H1 (cell line): Measurements from ENCODE around the gene SLC31A2. TPM values are rescaled to one million over a fixed set of nuclear protein-coding genes. Genes with fewer than 3 reads are reported as not detected.

Experiments used
- CTCF ChIA-PET: fragments of 300-600 bp; sonication (Branson Sonifier 250); formaldehyde crosslinking; loops from one replicate; lab custom pipeline; 2021; ENCODE audit not compliant: partially characterized antibody; lab: Charles Lee
- POLR2A ChIA-PET: fragments of 300-600 bp; sonication (Branson Sonifier 250); formaldehyde crosslinking; loops from one replicate; lab custom pipeline; 2021; ENCODE audit warnings: inconsistent platforms; ENCODE audit not compliant: partially characterized antibody; lab: Charles Lee
- DNase-seq, 2 experiments: peaks; one replicate each; pipeline versions ENCODE4 v3.0.0 to v3.0.0-alpha.2; 2010 to 2022; ENCODE audit warnings: low spot score in 2 of 2, low read depth in 1 of 2, mixed read lengths in 1 of 2
- FAIRE-seq: peaks from 2 replicates; lab custom pipeline; 2011; peaks lifted over from hg19 to GRCh38; lab: Jason Lieb, UNC
- H2AFZ ChIP-seq: 2 replicates; pipeline ENCODE4 v1.8.1; 2012; ENCODE audit warnings: low read length, inconsistent platforms
- H2AK5ac ChIP-seq: 2 replicates; pipeline ENCODE4 v1.6.1; 2013; ENCODE audit warnings: low read depth, low read length
- H2BK120ac ChIP-seq: replicated peaks from 2 replicates; pipeline ENCODE3; 2013; ENCODE audit warnings: low read depth, low read length, inconsistent platforms
- H2BK12ac ChIP-seq: 2 replicates; pipeline ENCODE4 v1.6.1; 2013; ENCODE audit warnings: low read depth, low read length
- H2BK15ac ChIP-seq: 2 replicates; pipeline ENCODE4 v1.6.1; 2013; ENCODE audit warnings: low read length
- H2BK20ac ChIP-seq: 2 replicates; pipeline ENCODE4 v1.6.1; 2013; ENCODE audit warnings: low read length
- H2BK5ac ChIP-seq: 2 replicates; pipeline ENCODE4 v1.6.1; 2013; ENCODE audit warnings: low read depth, low read length
- H3K14ac ChIP-seq: 2 replicates; pipeline ENCODE4 v1.6.1; 2013; ENCODE audit warnings: inconsistent platforms; ENCODE audit not compliant: insufficient read length
- H3K18ac ChIP-seq: 2 replicates; pipeline ENCODE4 v1.6.1; 2013; ENCODE audit warnings: low read length; ENCODE audit errors: extremely low read depth
- H3K23ac ChIP-seq: 2 replicates; pipeline ENCODE4 v1.6.1; 2013; ENCODE audit warnings: inconsistent platforms; ENCODE audit not compliant: insufficient read length
- H3K23me2 ChIP-seq: 2 replicates; pipeline ENCODE4 v1.6.1; 2013; ENCODE audit warnings: low read depth, low read length
- H3K27ac ChIP-seq: 2 replicates; pipeline ENCODE4 v1.6.1; 2011; ENCODE audit warnings: low read depth, low read length, inconsistent platforms
- H3K27me3 ChIP-seq, 4 experiments: replicated peaks in 1 of 4; 1 replicate in 1 of 4; 2 replicates in 3 of 4; pipeline versions ENCODE4 v1.6.1 to v1.8.1; 2011 to 2013; ENCODE audit warnings: low read length in 3 of 4, mild to moderate bottlenecking in 3 of 4, inconsistent platforms in 2 of 4, mixed read lengths in 2 of 4, moderate library complexity in 1 of 4; ENCODE audit not compliant: control insufficient read depth in 3 of 4, insufficient read depth in 3 of 4; ENCODE audit errors: extremely low read depth in 1 of 4
- H3K36me3 ChIP-seq, 4 experiments: 2 replicates each; pipeline versions ENCODE4 v1.6.1 to v1.8.1; 2011 to 2013; ENCODE audit warnings: mild to moderate bottlenecking in 4 of 4, low read length in 3 of 4, moderate library complexity in 2 of 4, control low read depth in 1 of 4, inconsistent platforms in 1 of 4; ENCODE audit not compliant: insufficient read depth in 4 of 4, control insufficient read depth in 2 of 4
- H3K4ac ChIP-seq: replicated peaks from 2 replicates; pipeline ENCODE3; 2013; ENCODE audit warnings: low read length, low read depth, mixed read lengths, inconsistent platforms; ENCODE audit not compliant: insufficient read length
- H3K4me1 ChIP-seq, 4 experiments: replicated peaks in 1 of 4; 1 replicate in 1 of 4; 2 replicates in 3 of 4; pipeline versions ENCODE4 v1.6.1 to v1.8.1; 2011 to 2013; ENCODE audit warnings: low read length in 3 of 4, inconsistent platforms in 2 of 4, mixed read lengths in 1 of 4; ENCODE audit not compliant: insufficient read depth in 4 of 4, control insufficient read depth in 3 of 4
- H3K4me2 ChIP-seq, 2 experiments: 2 replicates each; pipeline versions ENCODE4 v1.6.1 to v1.8.1; 2011 to 2013; ENCODE audit warnings: low read depth in 2 of 2, low read length in 2 of 2, control low read depth in 1 of 2, inconsistent platforms in 1 of 2, mild to moderate bottlenecking in 1 of 2; ENCODE audit not compliant: insufficient read depth in 1 of 2
- H3K4me3 ChIP-seq, 4 experiments: fragments of 200-600, 300-600 bp in 1 of 4; sonication (generic), shearing (Covaris generic), sonication (Bioruptor Twin) in 1 of 4; 2 replicates each; pipeline versions ENCODE4 v1.5.1 to v1.8.1; 2011 to 2016; ENCODE audit warnings: low read length in 4 of 4, low read depth in 3 of 4, control low read depth in 2 of 4, inconsistent platforms in 2 of 4, mild to moderate bottlenecking in 2 of 4, mixed read lengths in 1 of 4, moderate library complexity in 1 of 4; ENCODE audit not compliant: insufficient read depth in 2 of 4; ENCODE audit errors: extremely low read depth in 1 of 4
- H3K56ac ChIP-seq: replicated peaks from 2 replicates; pipeline ENCODE3; 2013; ENCODE audit warnings: low read depth, mild to moderate bottlenecking, mixed read lengths, low read length, inconsistent platforms; ENCODE audit not compliant: insufficient read length
- H3K79me1 ChIP-seq: 2 replicates; pipeline ENCODE4 v1.6.1; 2013; ENCODE audit warnings: low read depth, low read length, control low read depth
- H3K79me2 ChIP-seq, 2 experiments: 2 replicates each; pipeline versions ENCODE4 v1.6.1 to v1.8.1; 2012 to 2013; ENCODE audit warnings: low read length in 2 of 2, mild to moderate bottlenecking in 2 of 2, inconsistent platforms in 1 of 2; ENCODE audit not compliant: insufficient read depth in 2 of 2, control insufficient read depth in 1 of 2
- H3K9ac ChIP-seq, 4 experiments: replicated peaks in 1 of 4; 1 replicate in 1 of 4; 2 replicates in 3 of 4; pipeline versions ENCODE4 v1.6.1 to v1.8.1; 2011 to 2013; ENCODE audit warnings: low read depth in 3 of 4, low read length in 3 of 4, control low read depth in 2 of 4, mild to moderate bottlenecking in 2 of 4, moderate library complexity in 2 of 4, inconsistent platforms in 1 of 4; ENCODE audit errors: extremely low read depth in 1 of 4
- H3K9me3 ChIP-seq, 2 experiments: 2 replicates each; pipeline versions ENCODE4 v1.6.1 to v1.8.1; 2012 to 2013; ENCODE audit warnings: mild to moderate bottlenecking in 2 of 2, moderate library complexity in 2 of 2, control low read depth in 1 of 2, inconsistent platforms in 1 of 2, low read depth in 1 of 2, low read length in 1 of 2, mixed read lengths in 1 of 2; ENCODE audit not compliant: insufficient read depth in 2 of 2
- H4K20me1 ChIP-seq, 2 experiments: replicated peaks in 1 of 2; 2 replicates each; pipeline versions ENCODE3 to v1.8.1; 2011 to 2013; ENCODE audit warnings: inconsistent platforms in 2 of 2, low read length in 2 of 2, mild to moderate bottlenecking in 1 of 2; ENCODE audit not compliant: insufficient read depth in 2 of 2, control insufficient read depth in 1 of 2
- H4K5ac ChIP-seq: 2 replicates; pipeline ENCODE4 v1.6.1; 2013; ENCODE audit warnings: low read length, low read depth, mixed read lengths, inconsistent platforms; ENCODE audit not compliant: insufficient read length
- H4K8ac ChIP-seq: 2 replicates; pipeline ENCODE4 v1.8.0; 2013; ENCODE audit warnings: mild to moderate bottlenecking, moderate library complexity, low read length, inconsistent platforms; ENCODE audit not compliant: insufficient read depth; ENCODE audit errors: extremely low read depth
- H4K91ac ChIP-seq: replicated peaks from 2 replicates; pipeline ENCODE3; 2013; ENCODE audit warnings: low read length, mixed read lengths, inconsistent platforms; ENCODE audit not compliant: insufficient read length
- CBX8 ChIP-seq: fragments of 300-800, 300-1000 bp; sonication (generic); IDR thresholded peaks from 2 replicates; pipeline ENCODE4 v1.7.1; 2016; ENCODE audit warnings: low read depth, low read length, borderline replicate concordance
- NRF1 ChIP-seq: IDR thresholded peaks from 2 replicates; pipeline ENCODE4 v1.6.1; 2011; ENCODE audit warnings: mild to moderate bottlenecking, low read depth, low read length, improper control_type of control experiment
- SP2 ChIP-seq: IDR thresholded peaks from 2 replicates; pipeline ENCODE4 v1.6.1; 2012; ENCODE audit warnings: mild to moderate bottlenecking, low read length, inconsistent platforms
- WGBS, 2 experiments: shearing (Covaris generic) in 1 of 2; methylation state at CpG; one replicate each; pipeline versions ENCODE4 v1.1.6 to v1.1.7; 2013 to 2015; ENCODE audit warnings: low lambda C conversion rate in 2 of 2, mixed read lengths in 2 of 2, inconsistent platforms in 1 of 2, low coverage in 1 of 2, missing lambda C conversion rate in 1 of 2; ENCODE audit not compliant: insufficient replicate concordance in 2 of 2, insufficient coverage in 1 of 2, insufficient read length in 1 of 2; ENCODE audit errors: extremely low coverage in 1 of 2, missing lambda C conversion rate in 1 of 2; 5-methylcytosine and 5-hydroxymethylcytosine counted together
- polyA plus RNA-seq, 7 experiments: library from polyadenylated mRNA; depleted of rRNA in 3 of 7; stranded (reverse) in 5 of 7; unstranded in 2 of 7; fragments of >200 nt in 5 of 7; fragments of 200-250 nt in 2 of 7; gene quantifications; 1 replicate in 5 of 7; 2 replicates in 1 of 7; 4 replicates in 1 of 7; pipeline versions ENCODE4 v1.2.1 to v1.2.3, GENCODE V29; 2011 to 2013; ENCODE audit warnings: missing spikeins in 2 of 7, mixed read lengths in 2 of 7
- total RNA-seq: library from RNA; stranded (reverse); fragmentation: NEBNext Ultra II Directional; extraction: Animal tissue kit (Norgen Biotek cat#: 25700); gene quantifications from 2 replicates; pipeline ENCODE4 v1.2.1, GENCODE V29; 2021
- TF ChIP-seq, protein P1 (sequence below): IDR thresholded peaks from 2 replicates; pipeline ENCODE4 v1.6.1; 2012; ENCODE audit warnings: inconsistent platforms

SLC31A2 gene
- total and polyA plus RNA-seq, 2 of the 8 experiments (the other 6 are each of a cell fraction or from before 2014, with no cell fraction given) = 2.0 to 2.9 TPM

DNA sequence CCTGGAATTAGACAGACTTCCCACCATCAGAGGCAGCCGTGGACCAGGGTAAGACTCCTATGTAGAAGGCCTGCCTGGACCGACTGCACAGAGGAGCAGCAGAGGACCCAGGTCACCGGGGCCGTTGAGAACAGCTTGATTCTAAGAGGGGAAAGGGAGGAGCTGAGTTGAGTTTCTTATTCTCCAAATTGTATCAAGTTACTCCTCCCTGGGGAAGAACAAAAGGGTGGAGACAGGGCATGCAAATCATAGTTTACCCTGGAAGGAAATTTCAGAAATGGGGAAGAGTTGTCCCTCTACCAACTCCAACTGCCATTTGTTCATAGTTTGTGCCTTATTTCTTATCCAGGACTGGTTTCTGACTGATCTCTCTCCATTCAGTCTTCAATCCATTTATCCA lies 20.9 kb upstream of the SLC31A2 start:
- Histone ChIP-seq H4K91ac (no peak overlapping the region), H2AFZ (no peak overlapping the region), H3K27me3 (no peaks in the 10 kb centered on the region; a peak in 1 of 7 replicates), H3K27ac (no peak overlapping the region), H2BK5ac (no peak overlapping the region), H2BK15ac (no peak overlapping the region), H4K20me1 (no peaks in the 10 kb centered on the region), H2BK120ac (no peak overlapping the region), H3K9ac (no peak overlapping the region), H3K4me1 (no peaks in the 10 kb centered on the region), H3K23me2 (no peaks in the 10 kb centered on the region), H4K5ac (no peak overlapping the region), H3K36me3 (no peaks in the 10 kb centered on the region), H3K14ac (no peak overlapping the region), H2AK5ac (no peak overlapping the region), H3K23ac (no peak overlapping the region), H3K4ac (no peak overlapping the region), H3K79me2 (no peaks in the 10 kb centered on the region), H3K4me2 (no peak overlapping the region), H3K56ac (no peak overlapping the region), H2BK20ac (no peak overlapping the region), H2BK12ac (no peak overlapping the region), H3K18ac (no peak overlapping the region), H3K79me1 (no peaks in the 10 kb centered on the region), H3K4me3 (no peak overlapping the region), H3K9me3 (peaks cover 0 to 3% of the 10 kb centered on the region in 2 experiments; a peak in 1 of 4 replicates), H4K8ac (no peak overlapping the region)
- FAIRE-seq = no peak
- ChIA-PET POLR2A (no interaction called here), CTCF (interaction anchor here (1.2 kb wide), 1 partner anchor 24 kb away, joined by 3 read pairs; no protein-coding TSS in a partner anchor)
- 62% methylated on average over 4 of the region's 4 CpGs; no CpG with 5 or more reads in 1 of the 2 experiments for WGBS, 2 experiments
- TF ChIP-seq SP2 (no peak), NRF1 (0 out of 2 replicates have a peak, but pooled peaks have one; percentile 7), CBX8 (no peak)
- TF ChIP-seq, protein P1, sequence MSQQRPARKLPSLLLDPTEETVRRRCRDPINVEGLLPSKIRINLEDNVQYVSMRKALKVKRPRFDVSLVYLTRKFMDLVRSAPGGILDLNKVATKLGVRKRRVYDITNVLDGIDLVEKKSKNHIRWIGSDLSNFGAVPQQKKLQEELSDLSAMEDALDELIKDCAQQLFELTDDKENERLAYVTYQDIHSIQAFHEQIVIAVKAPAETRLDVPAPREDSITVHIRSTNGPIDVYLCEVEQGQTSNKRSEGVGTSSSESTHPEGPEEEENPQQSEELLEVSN = no peak
- no peak for DNase-seq
